ENCODE data around the gene PRICKLE3.

PRICKLE3 gene

DNA sequence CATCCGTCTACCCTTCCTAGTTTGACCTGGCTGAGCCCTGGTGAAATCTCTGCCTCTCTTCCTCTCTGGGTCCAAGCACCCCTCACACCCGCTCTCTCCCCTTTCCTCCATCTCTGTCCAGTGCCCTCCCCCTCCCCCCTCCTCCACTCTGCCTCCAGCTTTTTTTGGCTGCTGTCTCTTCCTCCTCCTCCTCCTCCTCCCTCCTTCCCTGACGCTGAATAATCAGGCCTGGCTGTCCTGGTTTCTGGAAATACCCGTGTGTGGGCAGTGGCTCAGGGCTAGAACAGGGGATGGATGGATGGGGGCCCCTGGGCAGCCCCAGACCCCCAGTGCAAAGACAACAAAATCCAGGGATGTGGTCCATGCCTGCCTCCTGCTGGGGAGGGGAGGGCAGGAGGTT lies 18.5 kb upstream of the PRICKLE3 start:
- H3K9me2 ChIP-seq (replicated peaks; ENCODE audit: low read depth, low read length): no peaks in the 10 kb centered on the region
- no peak overlapping the region for H3K9ac ChIP-seq (ENCODE audit: low read depth, low read length, poor library complexity, severe bottlenecking)
- no peak overlapping the region for H3K4me2 ChIP-seq (ENCODE audit: low read depth, low read length, poor library complexity, severe bottlenecking)
- TF ChIP-seq EZH2phosphoT487 (IDR thresholded peaks at IDR 0.05; ENCODE audit: borderline replicate concordance): no peak
- TF ChIP-seq, protein P1, sequence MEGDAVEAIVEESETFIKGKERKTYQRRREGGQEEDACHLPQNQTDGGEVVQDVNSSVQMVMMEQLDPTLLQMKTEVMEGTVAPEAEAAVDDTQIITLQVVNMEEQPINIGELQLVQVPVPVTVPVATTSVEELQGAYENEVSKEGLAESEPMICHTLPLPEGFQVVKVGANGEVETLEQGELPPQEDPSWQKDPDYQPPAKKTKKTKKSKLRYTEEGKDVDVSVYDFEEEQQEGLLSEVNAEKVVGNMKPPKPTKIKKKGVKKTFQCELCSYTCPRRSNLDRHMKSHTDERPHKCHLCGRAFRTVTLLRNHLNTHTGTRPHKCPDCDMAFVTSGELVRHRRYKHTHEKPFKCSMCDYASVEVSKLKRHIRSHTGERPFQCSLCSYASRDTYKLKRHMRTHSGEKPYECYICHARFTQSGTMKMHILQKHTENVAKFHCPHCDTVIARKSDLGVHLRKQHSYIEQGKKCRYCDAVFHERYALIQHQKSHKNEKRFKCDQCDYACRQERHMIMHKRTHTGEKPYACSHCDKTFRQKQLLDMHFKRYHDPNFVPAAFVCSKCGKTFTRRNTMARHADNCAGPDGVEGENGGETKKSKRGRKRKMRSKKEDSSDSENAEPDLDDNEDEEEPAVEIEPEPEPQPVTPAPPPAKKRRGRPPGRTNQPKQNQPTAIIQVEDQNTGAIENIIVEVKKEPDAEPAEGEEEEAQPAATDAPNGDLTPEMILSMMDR (conservative IDR thresholded peaks at IDR 0.05; ENCODE audit: low read length): no peak
- peaks cover 18% of the 10 kb centered on the region for H3K27me3 ChIP-seq (ENCODE audit: insufficient read depth, low read length, poor library complexity, severe bottlenecking)
- no peaks in the 10 kb centered on the region for H3K79me2 ChIP-seq (ENCODE audit: insufficient read depth, low read length)
- no peak overlapping the region for H3K4me3 ChIP-seq (ENCODE audit: low read length, poor library complexity, severe bottlenecking)
- H2AFZ ChIP-seq (ENCODE audit: low read length): no peak overlapping the region
- no peaks in the 10 kb centered on the region for H3K4me1 ChIP-seq (ENCODE audit: insufficient read depth, low read length, poor library complexity, severe bottlenecking)
- H3F3A ChIP-seq (ENCODE audit: low read depth): no peaks in the 10 kb centered on the region
- no peaks in the 10 kb centered on the region for H3K9me3 ChIP-seq (ENCODE audit: insufficient read depth, low read depth, low read length)
- no peaks in the 10 kb centered on the region for H3K36me3 ChIP-seq (ENCODE audit: insufficient read depth, low read length)
- no peaks in the 10 kb centered on the region for H4K20me1 ChIP-seq (ENCODE audit: insufficient read depth, low read length, poor library complexity, severe bottlenecking)

DNA sequence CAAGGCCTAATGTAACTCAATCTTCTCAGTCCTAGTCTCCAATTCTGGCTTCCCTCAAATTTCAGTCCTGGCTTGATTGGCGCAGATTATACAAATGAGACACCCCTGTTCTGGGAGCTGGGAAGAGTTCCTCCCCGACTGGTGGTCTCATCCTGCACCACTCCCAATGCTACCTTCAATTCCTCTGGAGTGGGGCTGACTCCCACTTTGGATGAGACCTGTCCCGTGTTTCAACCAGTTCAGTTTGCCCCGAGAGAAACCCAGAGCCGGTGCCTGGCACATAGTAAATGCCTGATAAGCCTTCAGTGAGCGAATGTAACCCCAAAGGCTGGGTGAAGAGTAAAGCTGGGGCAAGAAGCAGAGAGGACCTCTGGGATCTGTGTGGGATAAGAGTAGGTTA lies 17.8 kb upstream of the PRICKLE3 start:
- H3F3A ChIP-seq (ENCODE audit: low read depth): no peaks in the 10 kb centered on the region

DNA sequence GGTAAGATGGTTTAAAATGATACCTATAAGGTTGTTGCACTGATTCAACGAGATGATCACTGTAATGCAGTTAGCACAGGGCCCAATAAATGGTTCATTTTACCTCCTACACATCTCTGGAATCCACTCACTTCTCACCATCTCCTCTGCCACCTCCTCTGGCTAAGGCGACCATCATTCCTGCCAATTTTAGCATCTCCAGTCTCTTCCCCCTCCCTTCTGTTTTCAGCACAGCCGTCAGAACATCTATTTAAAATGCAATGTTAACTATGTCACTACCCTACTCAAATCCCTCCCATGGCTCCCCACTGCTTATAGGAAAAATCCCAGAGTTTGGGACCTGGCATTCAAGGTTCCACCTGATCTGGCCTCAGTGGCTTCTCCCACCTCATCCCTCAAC lies 17.4 kb upstream of the PRICKLE3 start:
- Histone ChIP-seq H3K27me3 (ENCODE audit: insufficient read depth, low read length, poor library complexity, severe bottlenecking) (peaks cover 18% of the 10 kb centered on the region), H3K9me3 (ENCODE audit: insufficient read depth, low read depth, low read length) (no peaks in the 10 kb centered on the region), H2AFZ (ENCODE audit: low read length) (no peak overlapping the region), H3K4me2 (ENCODE audit: low read depth, low read length, poor library complexity, severe bottlenecking) (no peak overlapping the region), H3K9me2 (replicated peaks; ENCODE audit: low read depth, low read length) (no peaks in the 10 kb centered on the region), H3K9ac (ENCODE audit: low read depth, low read length, poor library complexity, severe bottlenecking) (no peak overlapping the region), H4K20me1 (ENCODE audit: insufficient read depth, low read length, poor library complexity, severe bottlenecking) (no peaks in the 10 kb centered on the region), H3K4me3 (ENCODE audit: low read length, poor library complexity, severe bottlenecking) (no peak overlapping the region), H3F3A (ENCODE audit: low read depth) (no peaks in the 10 kb centered on the region), H3K79me2 (ENCODE audit: insufficient read depth, low read length) (no peaks in the 10 kb centered on the region), H3K4me1 (ENCODE audit: insufficient read depth, low read length, poor library complexity, severe bottlenecking) (no peaks in the 10 kb centered on the region), H3K36me3 (ENCODE audit: insufficient read depth, low read length) (no peaks in the 10 kb centered on the region)
- TF ChIP-seq, protein P1 (conservative IDR thresholded peaks at IDR 0.05; ENCODE audit: low read length): no peak
- TF ChIP-seq EZH2phosphoT487 (IDR thresholded peaks at IDR 0.05; ENCODE audit: borderline replicate concordance): no peak

More for the DNA sequence above, 17.8 kb upstream of the PRICKLE3 start:
- Histone ChIP-seq H3K4me1 (ENCODE audit: insufficient read depth, low read length, poor library complexity, severe bottlenecking) (no peaks in the 10 kb centered on the region), H3K27me3 (ENCODE audit: insufficient read depth, low read length, poor library complexity, severe bottlenecking) (peaks cover 18% of the 10 kb centered on the region), H3K9me2 (replicated peaks; ENCODE audit: low read depth, low read length) (no peaks in the 10 kb centered on the region), H3K36me3 (ENCODE audit: insufficient read depth, low read length) (no peaks in the 10 kb centered on the region), H3K4me3 (ENCODE audit: low read length, poor library complexity, severe bottlenecking) (no peak overlapping the region), H3K9me3 (ENCODE audit: insufficient read depth, low read depth, low read length) (no peaks in the 10 kb centered on the region), H4K20me1 (ENCODE audit: insufficient read depth, low read length, poor library complexity, severe bottlenecking) (no peaks in the 10 kb centered on the region), H3K79me2 (ENCODE audit: insufficient read depth, low read length) (no peaks in the 10 kb centered on the region), H3K9ac (ENCODE audit: low read depth, low read length, poor library complexity, severe bottlenecking) (no peak overlapping the region), H2AFZ (ENCODE audit: low read length) (no peak overlapping the region), H3K4me2 (ENCODE audit: low read depth, low read length, poor library complexity, severe bottlenecking) (no peak overlapping the region)
- TF ChIP-seq, protein P1 (conservative IDR thresholded peaks at IDR 0.05; ENCODE audit: low read length): no peak
- TF ChIP-seq EZH2phosphoT487 (IDR thresholded peaks at IDR 0.05; ENCODE audit: borderline replicate concordance): no peak
